Ectodermal cell (in vitro differentiated cells): ENCODE data around the gene NRCAM.
"Not testable (repeated sequence)": the region's sequence is repeated elsewhere in the genome, so short reads cannot be mapped to it uniquely, and the experiment has no call there.

Experiments used
- H3K27ac ChIP-seq: 2 replicates; pipeline ENCODE4 v1.7.0; 2013; ENCODE audit warnings: mild to moderate bottlenecking, low read depth, low read length; ENCODE audit not compliant: insufficient read depth, poor library complexity, severe bottlenecking
- H3K27me3 ChIP-seq: 2 replicates; pipeline ENCODE4 v1.7.0; 2013; ENCODE audit warnings: mild to moderate bottlenecking, low read length; ENCODE audit not compliant: insufficient read depth, control insufficient read depth, poor library complexity, severe bottlenecking
- H3K36me3 ChIP-seq: one replicate; pipeline ENCODE4 v1.7.0; 2013; ENCODE audit warnings: low read length; ENCODE audit not compliant: control insufficient read depth, insufficient read depth
- H3K4me1 ChIP-seq: one replicate; pipeline ENCODE4 v1.7.0; 2013; ENCODE audit warnings: low read length; ENCODE audit not compliant: control insufficient read depth, insufficient read depth
- H3K4me3 ChIP-seq: 2 replicates; pipeline ENCODE4 v1.7.0; 2013; ENCODE audit warnings: low read depth, low read length, control low read depth; ENCODE audit not compliant: insufficient read depth
- H3K9me3 ChIP-seq: 2 replicates; pipeline ENCODE4 v1.7.0; 2013; ENCODE audit warnings: mild to moderate bottlenecking, low read length, moderate library complexity; ENCODE audit not compliant: control insufficient read depth
- WGBS, 2 experiments: methylation state at CpG; one replicate each; pipeline ENCODE4 v1.1.7; 2013; ENCODE audit warnings: missing lambda C conversion rate in 2 of 2; 5-methylcytosine and 5-hydroxymethylcytosine counted together

Gene NRCAM

DNA sequence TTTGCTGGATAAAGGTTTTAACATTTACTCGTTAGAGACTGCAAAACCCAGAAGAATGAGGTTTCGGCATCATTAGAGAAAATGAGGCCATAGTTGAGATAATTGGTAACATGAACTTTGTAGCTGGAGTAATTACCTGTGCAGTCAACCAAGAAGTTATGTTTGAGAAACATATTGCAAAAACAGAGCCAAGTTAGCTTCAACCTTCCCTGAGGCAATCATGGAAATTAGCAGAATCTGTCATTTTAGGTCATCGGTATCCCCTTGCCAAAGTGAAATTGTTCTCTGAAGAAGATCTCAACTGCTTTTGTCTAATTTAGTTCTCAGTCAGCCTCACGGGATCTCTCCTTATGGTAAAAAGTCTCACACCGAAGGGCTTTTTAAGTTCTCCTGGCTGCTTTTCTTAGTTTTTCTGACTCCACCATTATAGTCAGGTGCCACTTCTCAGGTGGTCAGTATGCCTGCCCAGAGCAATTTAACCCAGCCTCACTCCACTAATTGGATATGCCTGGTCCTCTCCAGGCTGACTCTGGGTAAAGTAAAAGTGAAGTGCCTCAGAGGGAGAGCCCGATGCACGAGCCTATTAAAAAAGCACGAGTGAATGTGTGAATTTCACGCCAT lies 52.5 kb downstream of the NRCAM start:
- no peaks in the 10 kb centered on the region for H3K36me3 ChIP-seq
- no peak overlapping the region for H3K27ac ChIP-seq
- H3K27me3 ChIP-seq = no peaks in the 10 kb centered on the region
- WGBS, 2 experiments = 94 to 95% methylated on average over 9 of the region's 9 CpGs
- no peak overlapping the region for H3K4me3 ChIP-seq
- H3K9me3 ChIP-seq = no peaks in the 10 kb centered on the region
- H3K4me1 ChIP-seq = no peaks in the 10 kb centered on the region

- Histone ChIP-seq H3K4me3 (no peak overlapping the region), H3K27me3 (no peaks in the 10 kb centered on the region), H3K9me3 (no peaks in the 10 kb centered on the region), H3K27ac (no peak overlapping the region), H3K4me1 (no peaks in the 10 kb centered on the region), H3K36me3 (no peaks in the 10 kb centered on the region)
- 81 to 84% methylated on average over 2 of the region's 2 CpGs for WGBS, 2 experiments
Measured at GRCh38 chr7:108402865-108403264, 53.4 kb downstream of the NRCAM start.

GRCh38 chr7:108396080-108396479 lies 60.2 kb downstream of the NRCAM start:
- 91 to 94% methylated on average over 9 of the region's 9 CpGs for WGBS, 2 experiments
- Histone ChIP-seq H3K4me3 (no peak overlapping the region), H3K27ac (no peak overlapping the region), H3K27me3 (no peaks in the 10 kb centered on the region), H3K4me1 (no peaks in the 10 kb centered on the region), H3K9me3 (no peaks in the 10 kb centered on the region), H3K36me3 (no peaks in the 10 kb centered on the region)

DNA sequence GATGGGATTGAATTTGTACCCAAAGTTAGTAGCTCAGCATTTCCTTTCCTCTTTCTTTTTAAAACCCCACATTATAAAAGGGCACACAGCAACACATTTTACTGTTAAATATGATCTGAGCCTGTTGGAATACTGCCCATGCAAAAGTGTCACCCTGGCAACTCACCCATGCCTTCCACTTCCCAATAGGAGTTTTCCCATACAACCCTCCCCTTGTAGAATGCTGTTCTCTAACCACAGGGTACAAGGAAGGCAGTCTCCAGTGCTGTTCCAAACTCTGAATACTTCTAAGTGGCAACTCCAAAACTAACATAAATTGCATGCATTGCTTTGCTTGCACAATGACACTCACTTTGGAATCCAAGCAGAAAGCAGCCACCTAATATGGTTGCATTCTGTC lies 60.8 kb downstream of the NRCAM start:
- Histone ChIP-seq H3K27ac (no peak overlapping the region), H3K27me3 (no peaks in the 10 kb centered on the region), H3K36me3 (no peaks in the 10 kb centered on the region), H3K4me3 (no peak overlapping the region), H3K4me1 (no peaks in the 10 kb centered on the region), H3K9me3 (no peaks in the 10 kb centered on the region)

DNA sequence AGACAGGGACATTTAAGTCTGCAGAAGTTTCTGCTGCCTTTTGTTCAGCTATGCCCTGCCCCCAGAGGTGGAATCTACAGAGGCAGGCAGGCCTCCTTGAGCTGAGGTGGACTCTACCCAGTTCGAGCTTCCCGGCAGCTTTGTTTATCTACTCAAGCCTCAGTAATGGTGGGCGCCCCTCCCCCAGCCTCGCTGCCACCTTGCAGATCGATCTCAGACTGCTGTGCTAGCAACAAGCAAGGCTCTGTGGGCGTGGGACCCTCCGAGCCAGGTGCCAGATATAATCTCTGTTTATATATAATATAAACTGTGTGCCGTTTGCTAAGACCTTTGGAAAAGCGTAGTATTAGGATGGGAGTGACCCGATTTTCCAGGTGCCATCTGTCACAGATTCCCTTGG lies 63.1 kb downstream of the NRCAM start:
- not testable (repeated sequence) for H3K4me1 ChIP-seq, H3K27ac ChIP-seq, H3K4me3 ChIP-seq, H3K9me3 ChIP-seq, H3K27me3 ChIP-seq, H3K36me3 ChIP-seq
- 86 to 88% methylated on average over 8 to 10 of the region's 10 CpGs for WGBS, 2 experiments

- 86 to 100% methylated on average over 1 of the region's 2 CpGs for WGBS, 2 experiments
- H3K27me3 ChIP-seq, H3K4me3 ChIP-seq, H3K4me1 ChIP-seq, H3K27ac ChIP-seq, H3K36me3 ChIP-seq, H3K9me3 ChIP-seq: not testable (repeated sequence)
Measured at GRCh38 chr7:108387686-108388085, 68.5 kb downstream of the NRCAM start.

GRCh38 chr7:108385834-108386422 lies 70.3 kb downstream of the NRCAM start:
- no peak overlapping the region for H3K27ac ChIP-seq
- no peaks in the 10 kb centered on the region for H3K4me1 ChIP-seq
- 83 to 91% methylated on average over 2 of the region's 2 CpGs for WGBS, 2 experiments
- H3K36me3 ChIP-seq = no peaks in the 10 kb centered on the region
- H3K27me3 ChIP-seq = no peaks in the 10 kb centered on the region
- H3K9me3 ChIP-seq = no peaks in the 10 kb centered on the region
- no peak overlapping the region for H3K4me3 ChIP-seq

DNA sequence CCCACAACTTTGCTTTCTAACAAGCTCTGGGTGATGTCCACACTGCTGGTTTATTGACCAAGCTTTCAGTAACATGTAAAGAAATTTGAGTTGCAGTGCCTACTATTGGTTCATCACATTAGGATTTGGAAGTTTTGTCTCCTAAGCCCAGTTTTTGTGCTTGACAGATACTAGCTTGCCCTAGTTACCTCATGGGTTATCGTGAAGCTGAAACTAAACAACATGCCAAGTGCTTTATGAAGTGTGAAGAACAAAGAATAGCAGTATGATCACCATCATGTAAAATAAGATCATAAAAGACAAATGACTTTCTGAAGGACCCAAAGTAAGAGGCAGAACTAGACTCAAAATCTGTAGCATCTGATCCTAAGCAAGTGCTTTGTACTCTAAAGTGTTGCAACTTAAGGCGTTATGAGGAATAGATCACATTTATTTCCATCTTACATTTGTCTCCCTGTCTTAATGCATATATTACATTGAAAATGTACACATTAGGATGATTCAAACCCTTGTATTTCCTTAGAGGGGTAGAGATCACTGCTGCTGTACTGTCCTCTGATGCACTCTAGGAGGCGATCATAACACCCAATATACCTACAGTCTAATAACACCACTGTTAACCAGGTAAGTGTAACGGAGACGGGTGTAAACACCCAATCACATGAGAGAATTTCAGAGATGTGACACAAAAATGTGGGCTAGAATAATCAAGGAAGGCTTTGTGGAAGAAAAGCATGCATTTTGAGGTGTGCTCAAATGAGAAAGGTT lies 71.3 kb downstream of the NRCAM start:
- Histone ChIP-seq H3K4me1 (no peaks in the 10 kb centered on the region), H3K9me3 (no peaks in the 10 kb centered on the region), H3K36me3 (no peaks in the 10 kb centered on the region), H3K27ac (no peak overlapping the region), H3K27me3 (no peaks in the 10 kb centered on the region), H3K4me3 (no peak overlapping the region)
- WGBS, 2 experiments = 84 to 85% methylated on average over 5 of the region's 5 CpGs

- no peaks in the 10 kb centered on the region for H3K36me3 ChIP-seq
- no peaks in the 10 kb centered on the region for H3K4me1 ChIP-seq
- no peak overlapping the region for H3K4me3 ChIP-seq
- no peaks in the 10 kb centered on the region for H3K27me3 ChIP-seq
- WGBS, 2 experiments = 77 to 93% methylated on average over 1 of the region's 1 CpG
- H3K27ac ChIP-seq = no peak overlapping the region
- no peaks in the 10 kb centered on the region for H3K9me3 ChIP-seq
Measured at GRCh38 chr7:108382932-108383331, 73.3 kb downstream of the NRCAM start.

DNA sequence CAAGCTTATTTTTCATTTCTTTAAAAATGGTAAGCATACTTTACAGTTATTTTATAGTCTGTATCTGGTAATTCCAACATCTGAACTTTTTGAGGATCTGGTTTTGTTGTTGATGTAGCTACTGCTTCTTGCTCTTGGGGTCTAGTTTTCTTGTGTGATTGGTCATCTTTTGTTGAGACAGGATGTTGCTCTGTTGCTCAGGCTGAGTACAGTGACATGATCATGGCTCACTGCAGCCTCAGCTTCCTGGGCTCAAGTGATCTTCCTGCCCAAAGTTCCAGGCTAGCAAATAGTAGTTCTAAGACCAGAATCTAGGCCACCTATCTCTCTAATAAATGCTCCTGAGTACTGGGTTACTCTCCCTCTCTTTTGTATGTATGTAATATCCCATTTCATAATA lies 75.7 kb downstream of the NRCAM start:
- Histone ChIP-seq H3K27ac (no peak overlapping the region), H3K4me3 (no peak overlapping the region), H3K9me3 (no peaks in the 10 kb centered on the region), H3K27me3 (no peaks in the 10 kb centered on the region), H3K36me3 (no peaks in the 10 kb centered on the region), H3K4me1 (no peaks in the 10 kb centered on the region)
